GM18873 (cell line): ENCODE measurements around the gene PDS5A.
"Not testable (repeated sequence)": the region's sequence is repeated elsewhere in the genome, so short reads cannot be mapped to it uniquely, and the experiment has no call there.

Experiments used
- ATAC-seq: cut with Tn5 transposase; IDR thresholded peaks from one replicate; pipeline ENCODE4 v1.9.1; 2021; ENCODE audit warnings: mild to moderate bottlenecking, moderate library complexity, moderate number of reproducible peaks; ENCODE audit not compliant: unreplicated experiment, low FRiP score

PDS5A gene, protein sequence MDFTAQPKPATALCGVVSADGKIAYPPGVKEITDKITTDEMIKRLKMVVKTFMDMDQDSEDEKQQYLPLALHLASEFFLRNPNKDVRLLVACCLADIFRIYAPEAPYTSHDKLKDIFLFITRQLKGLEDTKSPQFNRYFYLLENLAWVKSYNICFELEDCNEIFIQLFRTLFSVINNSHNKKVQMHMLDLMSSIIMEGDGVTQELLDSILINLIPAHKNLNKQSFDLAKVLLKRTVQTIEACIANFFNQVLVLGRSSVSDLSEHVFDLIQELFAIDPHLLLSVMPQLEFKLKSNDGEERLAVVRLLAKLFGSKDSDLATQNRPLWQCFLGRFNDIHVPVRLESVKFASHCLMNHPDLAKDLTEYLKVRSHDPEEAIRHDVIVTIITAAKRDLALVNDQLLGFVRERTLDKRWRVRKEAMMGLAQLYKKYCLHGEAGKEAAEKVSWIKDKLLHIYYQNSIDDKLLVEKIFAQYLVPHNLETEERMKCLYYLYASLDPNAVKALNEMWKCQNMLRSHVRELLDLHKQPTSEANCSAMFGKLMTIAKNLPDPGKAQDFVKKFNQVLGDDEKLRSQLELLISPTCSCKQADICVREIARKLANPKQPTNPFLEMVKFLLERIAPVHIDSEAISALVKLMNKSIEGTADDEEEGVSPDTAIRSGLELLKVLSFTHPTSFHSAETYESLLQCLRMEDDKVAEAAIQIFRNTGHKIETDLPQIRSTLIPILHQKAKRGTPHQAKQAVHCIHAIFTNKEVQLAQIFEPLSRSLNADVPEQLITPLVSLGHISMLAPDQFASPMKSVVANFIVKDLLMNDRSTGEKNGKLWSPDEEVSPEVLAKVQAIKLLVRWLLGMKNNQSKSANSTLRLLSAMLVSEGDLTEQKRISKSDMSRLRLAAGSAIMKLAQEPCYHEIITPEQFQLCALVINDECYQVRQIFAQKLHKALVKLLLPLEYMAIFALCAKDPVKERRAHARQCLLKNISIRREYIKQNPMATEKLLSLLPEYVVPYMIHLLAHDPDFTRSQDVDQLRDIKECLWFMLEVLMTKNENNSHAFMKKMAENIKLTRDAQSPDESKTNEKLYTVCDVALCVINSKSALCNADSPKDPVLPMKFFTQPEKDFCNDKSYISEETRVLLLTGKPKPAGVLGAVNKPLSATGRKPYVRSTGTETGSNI (N-terminal part only)

DNA sequence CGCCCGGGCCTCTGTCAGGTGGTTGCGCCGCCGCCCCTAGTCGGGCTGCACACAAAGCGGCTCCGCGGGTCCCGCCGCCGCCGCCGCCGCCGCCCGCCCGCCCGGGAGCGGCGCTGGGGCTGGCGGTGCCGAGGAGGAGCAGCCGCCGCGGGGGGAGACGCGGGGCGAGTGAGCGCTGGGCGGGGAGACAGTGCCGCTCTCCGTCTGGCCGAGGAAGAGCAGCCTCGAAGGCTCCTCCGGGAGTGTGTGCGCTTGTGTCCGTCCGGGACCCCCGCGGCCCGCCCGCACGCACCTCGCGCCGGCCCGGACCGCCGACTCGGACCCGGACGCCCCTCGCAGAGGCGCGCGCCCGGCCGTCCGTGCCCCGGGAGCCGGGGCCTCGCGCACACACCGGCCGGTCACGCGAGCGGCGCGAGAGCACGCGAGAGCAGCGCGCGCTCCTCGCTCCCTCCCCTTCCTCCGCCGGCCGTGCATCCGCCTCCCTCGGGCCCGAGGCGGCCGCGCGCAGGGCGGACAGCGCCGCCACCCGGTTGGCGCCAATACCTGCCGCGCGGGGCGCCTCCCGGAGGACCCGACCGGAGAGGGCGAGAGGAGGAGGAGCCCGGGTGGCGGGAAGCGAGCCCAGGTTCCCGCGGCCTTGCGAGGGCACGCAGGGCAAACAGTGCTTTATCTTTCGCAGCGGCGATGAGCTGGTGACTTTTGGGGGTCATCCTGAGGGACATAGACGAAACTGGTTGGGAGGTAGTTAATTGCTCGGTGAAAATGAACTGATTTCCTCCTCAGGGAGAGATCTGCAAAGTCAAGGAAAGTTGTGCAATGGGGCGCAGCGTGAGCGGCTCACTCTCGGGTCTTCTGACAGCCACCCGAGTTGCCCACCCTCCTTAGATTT, at the start of gene PDS5A:
Gene PDS5A, minus strand, starts transcription at position 423 of the 889 bp plus-strand sequence. CDS start 1,334 bp downstream, outside the sequence.
- peak; percentile 65 for ATAC-seq

DNA sequence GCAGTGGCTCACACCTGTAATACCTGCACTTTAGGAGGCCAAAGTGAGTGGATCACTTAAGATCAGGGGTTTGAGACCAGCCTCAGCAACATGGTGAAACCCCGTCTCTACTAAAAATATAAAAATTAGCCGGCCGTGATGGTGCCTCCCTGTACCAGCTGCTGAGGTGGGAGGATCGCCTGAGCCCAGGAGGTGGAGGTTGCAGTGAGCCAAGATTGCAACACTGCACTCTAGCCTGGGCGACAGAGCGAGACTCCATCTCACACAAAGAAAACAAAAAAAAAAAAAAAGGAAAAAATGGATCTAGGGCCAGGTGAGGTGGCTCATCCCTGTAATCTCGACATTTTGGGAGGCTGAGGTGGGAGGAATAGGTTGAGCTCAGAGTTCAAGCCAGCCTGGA, 46.3 kb upstream of the PDS5A start:
- not testable (repeated sequence) for ATAC-seq

DNA sequence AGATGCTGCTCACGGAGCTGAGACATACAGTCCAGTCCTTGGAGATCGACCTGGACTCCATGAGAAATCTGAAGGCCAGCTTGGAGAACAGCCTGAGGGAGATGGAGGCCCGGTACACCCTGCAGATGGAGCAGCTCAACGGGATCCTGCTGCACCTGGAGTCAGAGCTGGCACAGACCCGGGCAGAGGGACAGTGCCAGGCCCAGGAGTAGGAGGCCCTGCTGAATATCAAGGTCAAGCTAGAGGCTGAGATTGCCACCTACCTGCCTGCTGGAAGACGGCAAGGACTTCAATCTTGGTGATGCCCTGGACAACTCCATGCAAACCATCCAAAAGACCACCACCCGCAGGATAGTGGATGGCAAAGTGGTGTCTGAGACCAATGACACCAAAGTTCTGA, 43.4 kb upstream of the PDS5A start:
- ATAC-seq, result not testable (repeated sequence)

DNA sequence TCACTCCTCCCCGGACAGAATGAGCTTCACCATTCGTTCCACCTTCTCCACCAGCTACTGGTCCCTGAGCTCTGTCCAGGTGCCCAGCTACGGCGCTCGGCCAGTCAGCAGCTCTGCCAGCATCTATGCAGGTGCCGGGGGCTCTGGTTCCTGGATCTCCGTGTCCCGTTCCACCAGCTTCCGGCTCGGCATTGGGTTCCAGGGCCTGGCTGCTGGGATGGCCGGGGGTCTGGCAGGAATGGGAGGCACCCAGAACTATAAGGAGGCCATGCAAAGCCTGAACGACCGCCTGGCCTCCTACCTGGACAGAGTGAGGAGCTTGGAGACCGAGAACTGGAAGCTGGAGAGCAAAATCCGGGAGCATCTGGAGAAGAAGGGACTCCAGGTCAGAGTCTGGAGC, 42.5 kb upstream of the PDS5A start:
- ATAC-seq, result no peak

DNA sequence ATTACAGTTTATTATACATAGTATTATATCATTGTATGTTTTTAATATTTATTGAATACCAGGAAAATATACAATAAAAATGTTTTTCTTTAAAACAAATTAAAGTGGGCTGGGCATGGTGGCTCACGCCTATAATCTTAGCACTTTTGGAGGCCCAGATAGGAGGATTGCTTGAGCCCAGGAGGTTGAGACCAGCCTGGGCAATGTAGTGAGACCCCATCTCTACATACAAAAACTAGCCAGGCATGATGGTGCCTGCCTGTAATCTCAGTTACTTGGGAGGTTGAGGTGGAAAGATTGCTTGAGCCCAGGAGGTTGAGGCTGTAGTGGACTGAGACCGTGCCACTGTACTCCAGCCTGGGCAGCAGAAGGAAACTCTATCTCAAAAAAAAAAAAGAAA, 38.3 kb upstream of the PDS5A start:
- no peak for ATAC-seq

DNA sequence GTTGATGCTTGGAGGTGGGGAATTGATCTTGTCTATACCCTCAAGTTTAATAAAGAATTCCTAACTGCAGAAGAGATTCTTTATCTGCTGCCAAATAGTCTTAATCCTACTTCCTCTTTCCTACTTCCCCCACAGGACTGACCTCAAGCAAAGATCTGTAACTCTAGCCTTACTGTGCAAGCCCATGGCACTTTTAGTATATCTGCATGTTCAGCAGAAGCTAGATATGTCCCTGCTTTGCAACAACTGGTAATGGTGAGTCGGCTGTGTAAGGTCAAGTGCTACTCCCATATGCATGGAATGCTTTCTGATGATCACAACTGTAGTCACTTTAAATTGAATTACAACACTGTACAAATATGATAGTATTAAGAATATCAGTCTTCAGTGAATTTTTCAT, 26.3 kb upstream of the PDS5A start:
- ATAC-seq, result no peak

GRCh38 chr4:40000711-40001110, 23.0 kb upstream of the PDS5A start:
- ATAC-seq, result no peak

DNA sequence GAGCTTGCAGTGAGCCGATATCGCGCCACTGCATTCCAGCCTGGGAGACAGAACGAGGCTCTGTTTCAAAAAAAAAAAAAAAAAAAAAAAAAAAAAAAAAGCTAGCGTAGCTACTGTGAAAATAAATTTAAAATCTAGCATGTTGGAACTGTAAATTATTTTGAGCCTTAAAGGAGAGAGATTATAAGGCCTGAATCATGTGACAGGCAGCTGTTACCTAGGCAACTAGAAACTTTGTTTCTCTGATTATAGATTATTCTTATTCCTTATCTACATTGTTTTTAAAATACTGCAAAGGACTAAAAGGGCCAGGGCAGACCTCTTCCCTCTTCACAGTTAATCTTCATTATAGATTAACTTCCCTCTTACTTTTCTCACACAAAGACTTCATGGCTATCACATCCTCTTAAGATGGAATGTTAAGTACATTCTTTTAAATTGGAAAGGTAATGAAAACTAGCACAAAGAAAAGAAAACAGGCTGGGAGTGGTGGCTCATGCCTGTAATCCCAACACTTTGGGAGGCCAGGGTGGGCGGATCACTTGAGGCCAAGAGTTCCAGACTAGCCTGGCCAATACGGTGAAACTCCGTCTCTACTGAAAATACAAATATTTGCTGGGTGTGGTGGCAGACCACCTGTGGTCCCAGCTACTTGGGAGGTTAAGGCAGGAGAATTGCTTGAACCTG, 21.1 kb upstream of the PDS5A start:
- ATAC-seq, result no peak

GRCh38 chr4:39996811-39997210, 19.1 kb upstream of the PDS5A start:
- no peak for ATAC-seq

GRCh38 chr4:39994406-39994805, 16.7 kb upstream of the PDS5A start:
- ATAC-seq, result no peak

DNA sequence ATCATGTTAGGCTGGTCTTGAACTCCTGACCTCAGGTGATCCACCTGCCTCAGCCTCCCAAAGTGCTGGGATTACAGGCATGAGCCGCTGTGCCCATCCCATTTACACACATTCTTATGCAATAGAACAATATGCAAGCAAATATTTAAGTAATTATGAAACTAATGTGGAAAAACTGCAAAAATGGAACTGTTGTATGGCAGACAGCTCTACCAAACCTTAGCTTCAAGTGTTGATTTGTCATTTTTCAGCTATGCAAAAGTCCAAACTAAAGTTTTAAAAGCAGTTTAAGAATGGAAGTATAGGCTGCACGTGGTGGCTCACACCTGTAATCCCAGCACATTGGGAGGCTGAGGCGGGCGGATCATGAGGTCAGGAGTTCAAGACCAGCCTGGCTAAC, 11.7 kb upstream of the PDS5A start:
- ATAC-seq, result not testable (repeated sequence)

GRCh38 chr4:39987485-39987884, 9.8 kb upstream of the PDS5A start:
- no peak for ATAC-seq

GRCh38 chr4:39978904-39979303, 1.2 kb upstream of the PDS5A start:
- no peak for ATAC-seq

DNA sequence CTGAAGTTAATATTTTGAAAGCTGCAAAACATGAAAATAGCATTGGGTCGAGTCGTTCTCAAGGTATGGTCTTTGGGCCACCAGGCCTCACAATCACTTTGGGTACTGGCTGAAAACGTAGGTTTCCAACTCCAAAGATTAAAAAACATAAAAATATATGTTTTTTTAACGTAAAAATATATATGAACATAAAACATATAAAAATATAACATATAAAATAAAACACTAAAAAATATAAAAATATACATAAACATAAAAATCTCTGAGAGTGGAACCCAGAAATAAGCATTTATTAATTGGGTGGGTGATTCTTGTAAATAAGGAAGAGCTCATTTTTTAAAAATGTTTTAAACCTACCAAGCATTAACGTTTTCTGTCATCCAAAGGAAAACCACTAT, 666 bp upstream of the PDS5A start:
- no peak for ATAC-seq

DNA sequence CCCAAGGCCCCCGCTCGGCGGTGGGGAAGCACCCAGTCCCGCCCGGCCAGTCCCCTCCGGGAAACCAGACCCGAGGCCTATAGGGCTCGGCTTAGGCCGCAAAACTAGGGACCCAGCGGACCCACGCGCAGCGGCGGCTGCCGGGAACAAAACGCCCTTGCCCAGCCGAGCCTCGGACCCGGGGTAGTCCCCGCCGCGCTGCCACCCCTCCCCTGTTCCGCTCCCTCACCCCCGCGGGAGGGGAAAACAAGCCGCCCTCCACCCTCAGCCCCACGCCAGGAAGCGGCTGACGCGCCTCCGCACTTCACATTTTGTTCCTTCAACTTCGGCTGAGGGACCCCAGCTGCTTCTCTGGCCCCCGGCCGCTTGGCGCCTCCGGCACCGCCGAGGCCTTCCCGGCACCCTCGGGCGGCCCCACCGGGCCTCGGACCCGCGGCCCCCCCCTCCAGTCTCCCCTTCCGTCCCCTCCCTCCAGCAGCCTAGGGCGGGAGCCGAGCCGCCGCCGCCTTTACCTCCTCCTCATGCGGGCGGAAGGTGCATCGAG, 694 bp downstream of the PDS5A start:
- ATAC-seq, result peak; percentile 9

DNA sequence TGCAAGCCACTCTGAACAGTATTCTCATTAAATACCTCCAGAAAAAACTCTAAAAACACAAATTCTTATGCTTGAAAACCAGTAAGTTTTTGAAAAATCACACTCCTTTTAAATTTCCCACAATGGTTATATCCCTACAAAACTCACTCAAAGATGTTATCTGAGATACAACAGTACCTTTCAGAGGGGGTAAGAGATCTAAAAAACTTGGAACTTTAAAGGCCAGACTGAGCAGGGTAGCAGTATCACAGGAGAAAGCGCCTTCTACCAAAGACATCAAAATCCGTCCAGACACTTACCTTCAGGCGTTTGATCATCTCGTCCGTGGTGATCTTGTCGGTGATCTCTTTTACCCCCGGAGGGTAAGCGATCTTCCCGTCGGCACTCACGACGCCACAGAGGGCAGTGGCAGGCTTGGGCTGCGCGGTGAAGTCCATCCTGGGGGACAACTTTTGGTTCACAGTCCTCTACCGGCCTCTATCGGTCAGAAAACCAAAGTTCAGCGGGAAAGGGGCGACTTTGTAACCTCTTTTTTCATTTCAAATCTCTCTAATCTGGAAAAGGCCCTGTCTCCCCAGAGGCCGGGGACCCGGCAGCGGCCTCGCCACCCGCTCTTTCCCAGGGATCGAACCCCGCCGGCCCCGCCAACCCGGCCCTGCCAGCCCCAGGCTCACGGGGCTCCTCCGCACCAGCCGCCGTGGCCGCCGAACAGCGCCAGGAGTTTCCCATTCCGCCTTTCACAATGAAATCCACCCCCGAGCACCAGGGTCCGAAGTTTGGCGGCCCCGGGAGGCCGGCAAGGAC, 1.4 kb downstream of the PDS5A start:
- ATAC-seq, result no peak

DNA sequence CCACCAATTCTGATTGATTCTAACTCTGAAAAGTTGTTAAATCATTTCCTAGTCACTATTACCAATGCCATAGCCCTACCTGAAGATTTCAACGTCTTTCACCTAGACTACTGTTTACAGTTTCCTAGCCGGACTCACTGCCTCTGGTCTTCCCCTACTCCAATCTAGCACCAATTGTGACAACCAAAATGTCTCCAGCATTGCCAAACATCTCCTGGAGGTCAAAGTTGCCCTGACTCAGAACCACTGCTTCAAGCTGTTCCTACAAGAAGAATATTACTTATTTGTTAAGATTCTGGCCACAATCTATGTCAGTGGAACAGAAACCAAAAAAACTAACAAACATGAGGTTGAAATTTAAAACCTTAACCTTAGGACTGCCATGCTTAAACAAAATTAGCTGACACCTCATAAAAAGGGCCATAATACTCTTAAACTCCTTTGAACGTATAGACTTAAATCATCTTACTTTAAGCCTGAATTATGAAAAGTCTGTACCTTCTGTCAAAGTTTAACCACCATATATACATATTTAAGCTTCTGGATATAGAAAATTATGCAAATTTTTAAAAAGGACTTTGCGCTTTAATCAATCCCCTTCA, 2.1 kb downstream of the PDS5A start:
- ATAC-seq, result no peak

DNA sequence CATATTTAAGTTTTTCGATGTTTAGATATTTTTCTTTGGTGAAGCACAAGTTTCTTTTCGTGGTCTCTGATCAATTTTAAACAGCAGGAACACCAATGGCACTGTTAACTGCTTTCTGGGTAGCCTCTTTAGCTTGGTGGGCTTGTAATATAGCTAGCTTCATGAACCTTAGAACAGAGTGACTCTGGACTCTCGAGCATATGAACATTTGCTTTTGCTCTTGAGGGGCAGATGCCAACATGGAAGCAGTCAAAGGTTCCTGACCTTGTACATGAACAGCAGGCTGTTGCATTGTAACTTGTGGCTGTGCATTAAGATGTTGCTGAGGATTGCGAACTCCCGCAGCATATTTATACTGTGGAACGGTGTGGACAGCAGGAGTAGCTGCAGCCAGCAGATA, 4.7 kb downstream of the PDS5A start:
- not testable (repeated sequence) for ATAC-seq
